H54 (cell line): ENCODE data around the gene HSD3B1.
"Not testable (repeated sequence)": the region's sequence is repeated elsewhere in the genome, so short reads cannot be mapped to it uniquely, and the experiment has no call there.

Experiments
- DNase-seq: peaks from one replicate; pipeline ENCODE4 v3.0.0; 2011; ENCODE audit warnings: low spot score, mixed read lengths; ENCODE audit not compliant: insufficient read length
- FAIRE-seq: peaks from 3 replicates; lab custom pipeline; 2011; peaks lifted over from hg19 to GRCh38; lab: Jason Lieb, UNC
- POLR2A ChIP-seq: IDR thresholded peaks from 2 replicates; pipeline ENCODE4 v1.6.1; 2011; ENCODE audit warnings: low read depth, mild to moderate bottlenecking, low read length

Gene HSD3B1

GRCh38 chr1:119554183-119554582 lies 47.2 kb downstream of the HSD3B1 start:
- no peak for TF ChIP-seq POLR2A
- FAIRE-seq: no peak
- DNase-seq: no peak

GRCh38 chr1:119556423-119556822 lies 49.4 kb downstream of the HSD3B1 start:
- TF ChIP-seq POLR2A: no peak
- DNase-seq (no peak), FAIRE-seq (no peak)

- not testable (repeated sequence) for DNase-seq, FAIRE-seq
Measured at GRCh38 chr1:119560402-119560801, 53.4 kb downstream of the HSD3B1 start.

GRCh38 chr1:119564548-119564947 lies 57.5 kb downstream of the HSD3B1 start:
- no peak for DNase-seq
- no peak for FAIRE-seq
- TF ChIP-seq POLR2A: no peak
